GM11168 (cell line): ENCODE results near the gene ATF7.
"Not testable (repeated sequence)": the region's sequence is repeated elsewhere in the genome, so short reads cannot be mapped to it uniquely, and the experiment has no call there.

Source experiments
- in situ Hi-C: fragments of 300-500 bp; cut with MboI; formaldehyde crosslinking; loops from one replicate; pipeline ENCODE4 v1.12.0; 2022; ENCODE audit warnings: low sequenced_read_pairs; ENCODE audit not compliant: unreplicated experiment

ATF7 gene

DNA sequence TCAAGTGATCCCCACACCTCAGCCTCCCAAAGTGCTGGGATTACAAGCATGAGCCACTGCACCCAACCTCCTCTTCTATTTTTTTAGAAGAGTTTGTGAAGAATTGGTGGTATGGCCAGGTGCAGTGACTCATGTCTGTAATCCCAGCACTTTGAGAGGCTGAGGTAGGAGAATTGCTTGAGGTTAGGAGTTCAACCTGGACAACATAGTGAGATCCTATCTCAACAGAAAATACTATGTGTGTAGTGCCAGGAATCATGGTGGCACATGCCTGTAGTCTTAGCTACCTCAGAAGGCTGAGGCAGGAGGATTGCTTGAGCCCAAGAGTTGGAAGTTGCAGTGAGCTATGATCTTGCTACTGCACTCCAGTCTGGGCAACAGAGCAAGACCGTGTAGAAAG, 5.5 kb upstream of the ATF7 start:
- in situ Hi-C loops: no loop called here

DNA sequence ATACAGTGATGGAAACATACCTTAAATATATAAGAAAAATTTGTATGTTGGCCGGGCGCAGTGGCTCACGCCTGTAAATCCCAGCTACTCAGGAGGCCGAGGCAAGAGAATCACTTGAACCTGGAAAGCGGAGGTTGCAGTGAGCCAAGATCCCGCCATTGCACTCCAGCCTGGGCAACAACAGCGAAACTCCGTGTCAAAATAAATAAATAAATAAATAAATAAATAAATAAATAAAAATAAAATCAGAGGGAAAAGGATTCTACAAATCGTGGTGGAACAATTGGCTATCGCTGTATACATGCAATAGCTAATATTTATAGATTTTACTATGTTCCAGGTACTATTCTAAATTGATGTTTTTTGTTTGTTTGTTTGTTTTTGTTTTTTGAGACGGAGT, 1.7 kb upstream of the ATF7 start:
- in situ Hi-C loops: no loop called here

DNA sequence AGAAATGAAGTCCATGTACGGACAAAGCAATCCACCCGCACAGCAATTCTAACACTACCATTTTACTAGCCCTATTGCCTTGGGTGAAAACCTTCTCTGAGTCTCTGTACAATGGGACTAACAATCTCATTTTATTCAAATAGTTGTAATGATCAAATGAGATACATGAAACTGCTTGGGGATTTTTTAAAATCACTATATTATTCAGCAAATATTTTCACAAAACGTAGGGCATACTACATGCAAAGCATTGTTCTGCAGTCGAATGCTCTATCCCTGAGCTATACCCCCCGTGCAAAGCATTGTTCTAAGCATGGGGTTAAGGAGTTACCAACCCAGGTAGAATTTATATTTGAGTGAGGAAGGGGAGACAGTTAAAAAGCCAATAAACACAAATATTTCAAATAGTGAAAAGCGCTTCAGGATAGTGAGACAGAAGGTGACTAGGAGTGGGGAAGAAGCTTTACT, 554 bp upstream of the ATF7 start:
- in situ Hi-C loops: no loop called here

DNA sequence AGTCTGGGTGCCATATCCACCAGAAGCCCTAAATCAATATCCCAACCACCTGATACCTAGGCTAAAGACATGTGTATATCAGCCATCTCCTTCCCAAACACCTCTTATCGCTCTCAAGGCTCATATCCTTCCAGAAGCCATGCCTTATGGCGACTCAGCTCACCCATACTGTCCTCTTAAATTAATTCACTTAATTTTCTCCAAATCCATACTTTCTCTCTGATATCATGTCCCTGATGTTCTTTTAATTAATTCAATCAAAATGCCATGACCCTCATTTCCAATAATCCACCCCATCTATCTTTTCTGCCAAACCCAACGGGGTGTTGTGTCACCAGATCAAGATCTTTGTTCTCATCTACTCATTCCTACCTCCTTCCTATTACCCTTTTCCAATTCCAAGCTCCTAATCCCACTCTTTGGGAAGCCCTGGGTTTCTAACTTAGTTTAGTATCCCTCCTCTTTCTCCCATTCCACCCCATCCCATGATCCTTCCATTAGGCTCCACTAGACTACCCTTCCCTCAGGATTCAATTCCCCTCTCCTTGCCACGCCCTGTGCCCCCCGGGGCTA, 723 bp downstream of the ATF7 start:
- in situ Hi-C loops: no loop called here

DNA sequence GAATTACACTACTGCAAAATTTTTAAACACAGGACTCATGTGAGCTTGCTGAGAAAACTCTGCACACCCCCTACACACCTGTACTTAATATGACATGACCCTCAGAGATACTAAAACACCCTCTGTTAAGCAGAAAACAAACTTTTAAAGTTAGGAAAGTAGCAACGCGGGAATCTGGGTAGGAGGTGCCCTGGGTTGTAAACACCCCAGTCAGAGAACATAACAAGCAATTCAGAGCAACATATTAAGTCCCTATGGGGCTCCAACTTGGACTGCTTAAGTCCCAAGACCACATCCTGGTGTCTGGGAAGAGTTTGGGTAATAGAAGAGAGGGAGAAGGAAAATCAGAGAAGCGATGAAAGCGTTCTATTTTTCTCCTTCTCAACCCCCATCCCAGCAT, 1.2 kb downstream of the ATF7 start:
- in situ Hi-C loops: no loop called here

DNA sequence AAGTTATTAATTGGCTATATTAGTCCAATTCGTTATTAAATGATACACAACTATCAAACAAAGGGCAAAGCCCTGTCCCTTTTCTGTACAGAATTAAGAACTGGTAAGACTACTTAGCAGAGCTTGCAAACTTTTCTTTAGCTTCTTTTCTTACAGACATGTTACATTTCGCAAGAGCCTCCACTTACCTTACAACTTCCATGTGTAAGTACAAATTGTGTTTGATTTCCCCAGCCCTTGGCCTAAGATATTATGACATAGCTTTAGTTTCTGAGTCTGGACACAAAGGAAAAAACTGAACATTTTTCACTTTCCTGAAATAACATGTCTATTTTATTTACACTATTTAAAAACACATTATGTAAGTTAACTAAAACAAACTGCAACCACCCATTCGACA, 1.7 kb downstream of the ATF7 start:
- in situ Hi-C loops: no loop called here

DNA sequence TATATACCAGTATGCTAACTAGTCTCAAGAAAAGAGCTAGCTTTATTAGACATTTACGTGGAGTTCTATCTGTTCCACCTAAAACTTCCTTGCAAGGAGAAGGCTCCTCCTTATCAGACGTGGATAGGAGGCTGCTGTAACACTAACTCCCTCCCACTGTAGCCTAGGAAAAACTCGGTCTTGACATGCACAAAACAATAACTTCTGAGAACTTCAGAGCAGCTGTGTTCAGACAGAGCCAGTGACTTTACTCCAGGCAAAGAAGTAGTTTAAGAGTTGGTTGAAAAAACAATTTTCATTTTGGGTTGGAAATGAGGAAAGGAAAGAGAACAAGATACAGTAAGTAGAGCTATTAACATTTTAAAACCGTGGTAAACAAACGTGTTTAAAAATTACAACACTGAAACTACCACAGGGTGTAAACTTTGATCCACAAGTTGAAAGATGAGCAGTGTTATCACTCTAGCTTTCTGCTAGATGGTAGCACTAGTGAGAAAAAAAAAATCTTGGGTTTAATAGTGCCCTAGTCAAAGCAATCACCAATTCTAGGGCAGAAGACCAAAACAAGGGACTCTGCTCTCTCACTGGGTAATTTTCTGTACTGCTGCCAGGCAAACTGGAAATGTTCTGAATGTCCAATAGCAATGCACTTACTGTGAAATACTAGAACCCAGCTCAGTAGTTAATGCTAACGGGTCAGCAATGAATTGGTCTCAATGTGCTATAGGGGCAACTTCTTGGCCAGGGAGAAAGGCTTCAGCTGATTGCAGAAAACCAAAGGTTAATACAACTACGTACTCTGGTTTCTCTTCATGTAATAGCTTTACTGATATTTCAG, 2.4 kb downstream of the ATF7 start:
- in situ Hi-C loops: no loop called here

DNA sequence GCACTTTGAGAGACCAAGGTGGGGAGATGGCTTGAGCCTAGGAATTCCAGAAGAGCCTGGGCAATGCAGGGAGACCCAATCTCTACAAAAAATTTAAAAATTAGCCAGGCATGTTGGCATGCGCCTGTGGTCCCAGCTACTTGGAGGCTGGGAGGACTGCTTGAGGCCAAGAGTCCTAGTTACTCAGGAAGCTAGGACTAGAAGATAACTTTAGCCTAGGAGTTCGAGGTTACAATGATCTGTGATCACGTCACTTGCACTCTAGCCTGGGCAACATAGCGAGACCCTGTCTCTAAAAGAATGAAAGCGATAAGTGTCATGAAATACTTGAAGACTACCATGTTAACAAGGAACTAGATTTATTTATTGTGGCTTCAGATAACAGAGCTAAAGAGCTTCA, 3.5 kb downstream of the ATF7 start:
- in situ Hi-C loops: no loop called here

DNA sequence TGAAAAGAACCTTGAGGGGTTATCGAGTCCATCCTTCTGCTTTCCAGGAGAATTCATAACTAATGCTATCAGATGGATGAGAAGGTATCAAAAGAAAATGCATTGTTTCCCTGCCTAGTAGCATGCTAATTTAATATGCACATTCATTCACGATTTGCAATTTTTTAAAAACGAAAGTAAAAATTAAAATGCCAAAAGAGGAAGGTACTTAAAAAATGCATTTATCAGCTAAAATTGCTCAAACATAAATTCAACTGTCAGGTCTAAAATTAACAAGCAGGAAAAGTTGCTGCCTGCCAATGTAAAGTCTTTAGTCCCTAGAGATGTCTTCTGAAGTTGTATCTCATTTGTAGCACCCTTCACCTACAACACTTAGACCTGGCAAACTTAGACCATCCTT, 7.9 kb downstream of the ATF7 start:
- in situ Hi-C loops: no loop called here

DNA sequence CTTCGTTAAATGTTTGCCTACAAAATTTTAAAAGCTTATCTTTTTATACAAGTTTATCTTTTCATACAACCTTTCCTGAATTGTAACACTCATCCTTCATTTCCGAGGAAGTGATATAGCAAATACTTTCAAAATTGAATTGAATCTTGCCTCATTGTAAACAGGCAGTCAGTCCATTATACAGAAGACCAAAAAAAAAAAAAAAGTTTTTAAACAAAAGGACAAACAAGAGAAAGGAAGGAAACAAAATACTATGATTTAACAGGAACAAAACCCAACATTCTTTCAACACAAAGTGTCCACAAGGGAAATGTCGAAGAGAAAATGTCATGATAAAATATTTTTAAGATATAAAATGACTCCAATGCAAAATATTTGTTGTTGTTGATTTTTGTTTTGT, 8.5 kb downstream of the ATF7 start:
- in situ Hi-C loops: no loop called here

DNA sequence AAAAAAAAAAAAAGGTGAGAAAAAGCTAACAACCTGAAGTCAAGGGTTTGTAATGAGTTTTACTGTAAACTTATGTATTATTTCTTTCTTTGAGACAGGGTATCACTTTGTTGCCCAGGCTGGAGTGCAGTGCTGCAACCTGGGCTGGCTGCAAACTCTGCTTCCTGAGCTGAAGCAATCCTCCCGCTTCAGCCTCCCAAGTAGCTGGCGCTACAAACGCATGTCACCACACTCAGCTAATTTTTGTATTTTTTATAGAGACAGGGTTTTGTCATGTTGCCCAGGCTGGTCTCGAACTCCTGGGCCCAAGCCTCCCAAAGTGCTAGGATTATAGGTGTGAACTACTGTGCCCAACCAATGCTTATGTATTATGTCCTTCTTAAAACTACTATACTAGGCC, 9.2 kb downstream of the ATF7 start:
- in situ Hi-C loops: no loop called here

DNA sequence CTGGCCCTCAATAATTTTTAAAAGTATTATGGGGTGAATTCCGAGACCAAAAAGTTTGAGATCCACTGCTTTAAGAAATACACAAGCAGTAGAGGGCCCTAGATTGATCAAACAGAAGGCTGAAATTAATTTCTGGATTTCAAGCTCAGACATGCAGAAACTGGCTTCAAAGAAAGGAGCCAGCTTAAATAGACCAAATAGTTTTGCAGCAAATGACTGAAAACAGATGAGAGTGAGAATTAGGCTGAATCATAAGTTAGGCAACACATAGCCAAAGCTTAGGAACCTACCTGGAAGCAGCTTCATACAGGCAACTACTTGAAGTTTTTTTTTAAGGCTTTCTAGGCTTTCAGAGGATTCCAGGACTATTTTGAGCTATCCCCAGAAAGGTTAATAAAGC, 12.4 kb downstream of the ATF7 start:
- in situ Hi-C loops: no loop called here

DNA sequence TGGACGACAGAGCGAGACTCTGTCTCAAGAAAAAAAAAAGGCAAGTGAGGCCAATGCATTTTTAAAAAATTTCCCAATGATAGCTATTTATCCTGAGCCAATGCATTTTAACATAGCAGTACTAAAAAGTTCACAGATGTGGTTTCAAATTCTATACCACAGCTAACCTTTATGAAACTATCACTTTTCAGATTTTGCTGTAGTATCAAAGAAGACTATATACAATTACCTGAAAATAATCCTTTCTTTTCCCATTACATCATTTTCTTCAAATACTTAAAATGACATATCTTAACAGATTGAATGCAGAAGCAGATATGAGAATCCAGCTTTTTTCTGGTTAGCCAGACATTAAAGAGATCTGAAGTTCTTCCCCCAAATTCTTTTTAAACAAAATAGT, 13.2 kb downstream of the ATF7 start:
- in situ Hi-C loops: no loop called here

DNA sequence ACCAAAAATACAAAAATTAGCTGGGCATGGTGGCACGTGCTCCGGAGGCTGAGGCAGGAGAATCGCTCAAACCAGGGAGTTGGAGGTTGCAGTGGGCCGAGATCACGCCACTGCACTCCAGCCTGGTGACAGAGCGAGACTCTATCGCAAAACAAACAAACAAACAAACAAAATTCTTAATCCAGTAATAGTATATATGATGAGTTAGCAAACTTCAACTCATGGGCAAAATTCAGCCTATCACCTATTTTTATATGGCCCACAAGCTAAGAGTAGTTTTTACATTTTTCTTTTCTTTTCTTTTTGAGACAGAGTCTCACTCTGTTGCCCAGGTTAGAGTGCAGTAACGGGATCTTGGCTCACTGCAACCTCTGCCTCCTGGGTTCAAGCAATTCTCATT, 14.9 kb downstream of the ATF7 start:
- in situ Hi-C loops: no loop called here

DNA sequence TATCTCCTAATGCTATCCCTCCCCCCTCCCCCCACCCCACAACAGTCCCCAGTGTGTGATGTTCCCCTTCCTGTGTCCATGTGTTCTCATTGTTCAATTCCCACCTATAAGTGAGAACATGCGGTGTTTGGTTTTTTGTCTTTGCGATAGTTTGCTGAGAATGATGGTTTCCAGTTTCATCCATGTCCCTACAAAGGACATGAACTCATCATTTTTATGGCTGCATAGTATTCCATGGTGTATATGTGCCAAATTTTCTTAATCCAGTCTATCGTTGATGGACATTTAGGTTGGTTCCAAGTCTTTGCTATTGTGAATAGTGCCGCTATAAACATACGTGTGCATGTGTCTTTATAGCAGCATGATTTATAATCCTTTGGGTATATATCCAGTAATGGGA, 19.5 kb downstream of the ATF7 start:
- in situ Hi-C loops: not testable (repeated sequence)

DNA sequence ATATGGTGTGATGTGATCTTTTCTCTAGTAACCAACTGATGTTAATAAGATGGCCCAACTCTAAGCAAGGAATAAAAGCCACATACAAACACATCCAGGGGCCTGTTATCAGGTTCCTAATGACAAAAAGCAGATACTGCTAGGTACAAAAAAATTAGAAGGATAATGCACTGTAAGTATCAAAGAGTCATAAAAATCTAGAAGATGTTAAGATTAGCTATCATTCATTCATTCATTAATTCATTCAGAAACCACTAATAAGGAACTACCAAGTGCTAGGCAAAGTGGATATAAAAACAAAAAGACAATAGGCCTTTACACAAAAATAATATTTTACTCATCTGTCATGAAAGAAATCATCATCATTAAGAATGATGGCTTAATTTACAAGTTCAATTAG, 21.6 kb downstream of the ATF7 start:
- in situ Hi-C loops: no loop called here

DNA sequence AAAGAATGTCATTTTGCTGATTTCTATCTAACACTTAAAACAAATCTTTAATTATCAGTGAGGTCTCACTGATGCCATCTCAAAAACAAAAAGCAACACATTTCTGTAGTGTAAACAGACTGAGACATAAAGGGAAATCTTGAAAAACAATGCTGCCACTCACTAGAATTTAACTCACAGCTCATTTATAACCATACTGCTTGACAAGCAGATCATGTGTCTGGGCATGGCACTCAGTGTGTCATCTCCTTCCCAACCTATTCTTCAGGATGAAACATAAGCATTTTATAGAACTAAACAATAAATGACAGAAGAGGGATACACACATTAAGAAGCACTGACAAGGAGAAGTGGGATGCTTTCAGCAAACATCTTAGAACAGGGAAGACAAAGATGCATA, 22.4 kb downstream of the ATF7 start:
- in situ Hi-C loops: no loop called here

DNA sequence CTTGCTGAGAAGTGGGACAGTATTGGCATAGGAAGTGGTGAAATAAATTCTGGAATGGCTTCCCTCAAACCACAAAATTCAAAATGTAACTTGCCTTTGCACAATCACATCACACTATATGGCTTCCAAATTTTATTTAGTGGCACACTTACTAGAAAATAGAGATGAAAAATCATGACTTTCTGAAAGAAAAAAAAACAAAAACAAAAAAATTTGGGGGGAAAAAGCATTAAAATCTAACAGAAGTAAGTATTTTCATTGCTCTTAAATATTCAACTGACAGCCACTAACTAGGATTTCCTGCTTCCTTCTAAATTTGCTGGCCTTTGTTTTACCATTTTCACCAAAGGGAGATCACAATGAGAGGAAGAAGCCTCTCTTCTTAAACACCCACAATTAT, 23.0 kb downstream of the ATF7 start:
- in situ Hi-C loops: no loop called here

DNA sequence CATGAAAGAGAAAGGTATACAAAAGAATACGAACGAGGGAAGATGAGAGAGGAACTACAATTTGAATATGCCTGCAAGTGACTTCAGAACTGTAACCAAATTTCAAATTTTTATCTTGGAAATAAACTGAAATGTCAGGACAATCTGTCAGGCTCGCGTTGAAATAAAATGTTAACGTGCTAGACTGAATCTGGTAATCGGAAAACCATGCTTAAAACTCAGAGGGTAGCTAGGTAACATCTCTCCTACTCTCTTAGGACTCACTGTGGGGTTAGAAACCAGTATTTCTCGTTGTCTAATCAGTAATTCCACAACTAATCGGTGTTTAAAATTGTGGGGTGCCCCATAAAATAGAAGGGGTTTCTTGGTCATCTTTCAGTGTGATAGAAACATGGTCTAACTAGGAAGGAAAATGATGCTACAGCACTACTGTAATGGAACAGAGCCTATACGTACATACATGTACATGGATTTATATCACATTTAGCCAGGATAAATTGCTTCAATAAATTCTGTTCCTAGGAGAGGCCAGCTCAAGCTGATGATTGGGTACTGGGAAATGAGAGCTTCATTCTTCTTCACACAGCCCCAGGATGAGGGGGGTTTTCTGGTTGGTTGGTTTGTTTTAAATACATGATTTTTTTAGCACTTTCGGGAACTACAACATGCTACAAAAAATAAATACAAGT, 23.9 kb downstream of the ATF7 start:
- in situ Hi-C loops: no loop called here

DNA sequence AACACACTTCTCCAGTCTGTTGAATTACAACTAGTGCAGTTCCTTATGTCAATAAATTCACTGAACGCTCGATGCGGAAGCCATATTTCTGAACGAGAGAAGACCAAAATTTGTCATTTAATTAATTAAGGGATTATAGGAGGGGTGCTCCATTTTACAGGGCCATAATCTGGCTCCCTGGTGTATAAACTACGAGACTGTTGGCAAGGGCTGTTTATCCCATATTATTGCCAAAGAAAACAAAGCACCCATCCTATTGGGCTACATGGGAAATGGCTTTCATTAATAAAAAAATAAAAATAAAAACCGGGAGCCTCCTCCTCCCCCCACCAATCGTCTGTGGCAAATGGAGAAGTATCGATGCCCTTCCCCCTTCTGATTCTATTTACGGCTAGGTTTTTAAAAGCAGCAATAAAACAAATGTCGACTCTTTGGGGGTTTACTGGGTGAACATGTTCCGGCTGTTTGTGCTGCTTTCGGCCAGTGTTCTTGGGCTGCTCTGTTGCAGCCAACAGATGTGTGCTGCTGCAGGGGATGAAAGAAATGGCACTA, 24.8 kb downstream of the ATF7 start:
- in situ Hi-C loops: no loop called here
